GM18519 (cell line): ENCODE data around the gene EMC10.

Experiments used
- ATAC-seq: cut with Tn5 transposase; IDR thresholded peaks from one replicate; pipeline ENCODE4 v1.9.1; 2021; ENCODE audit warnings: mild to moderate bottlenecking, moderate library complexity; ENCODE audit not compliant: unreplicated experiment, low FRiP score

EMC10 gene

DNA sequence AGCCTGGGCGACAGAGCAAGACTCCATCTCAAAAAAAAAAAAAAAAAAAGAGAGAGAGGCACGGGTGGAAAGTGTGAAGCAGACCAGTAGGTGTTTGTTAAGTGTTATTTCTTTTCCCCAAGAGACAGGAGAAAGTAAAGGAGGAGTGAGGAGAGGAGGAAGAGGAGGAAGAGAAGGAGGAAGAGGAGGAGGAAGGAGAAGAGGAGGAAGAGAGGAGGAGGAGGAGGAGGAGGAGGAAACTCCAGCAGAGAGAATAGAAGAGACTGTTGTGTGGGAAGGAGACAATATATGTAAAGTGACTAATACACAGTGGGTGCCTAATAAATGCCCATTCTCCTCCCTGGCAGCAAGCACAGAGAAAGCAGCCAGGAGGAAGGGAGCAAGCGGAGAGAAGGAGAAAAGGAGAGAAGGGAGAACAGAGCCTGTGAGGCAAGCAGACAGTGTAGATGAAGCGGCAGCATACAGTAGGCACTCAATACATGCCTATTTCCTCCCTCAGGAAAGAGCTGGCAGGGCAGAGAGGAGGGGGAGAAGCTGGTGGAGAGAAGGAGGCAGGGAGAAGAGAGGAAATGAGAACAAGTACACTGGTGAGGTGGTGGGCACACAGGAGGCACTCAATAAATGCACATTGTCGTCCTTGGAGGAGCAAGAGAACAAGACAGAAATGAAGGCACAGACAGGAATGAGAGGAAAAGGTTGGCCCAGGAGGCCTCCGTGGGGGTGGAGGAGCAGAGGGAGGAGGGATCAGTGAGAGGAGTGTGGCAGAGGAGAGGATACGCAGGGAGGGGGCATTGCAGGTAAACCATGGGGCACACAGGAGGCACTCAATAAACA is 18.1 kb downstream of the EMC10 start:
- no peak for ATAC-seq

- no peak for ATAC-seq
These were observed 18.8 kb downstream of the EMC10 start for GRCh38 chr19:50495020-50495531.

GRCh38 chr19:50496189-50497021 is 20.1 kb downstream of the EMC10 start:
- no peak for ATAC-seq

DNA sequence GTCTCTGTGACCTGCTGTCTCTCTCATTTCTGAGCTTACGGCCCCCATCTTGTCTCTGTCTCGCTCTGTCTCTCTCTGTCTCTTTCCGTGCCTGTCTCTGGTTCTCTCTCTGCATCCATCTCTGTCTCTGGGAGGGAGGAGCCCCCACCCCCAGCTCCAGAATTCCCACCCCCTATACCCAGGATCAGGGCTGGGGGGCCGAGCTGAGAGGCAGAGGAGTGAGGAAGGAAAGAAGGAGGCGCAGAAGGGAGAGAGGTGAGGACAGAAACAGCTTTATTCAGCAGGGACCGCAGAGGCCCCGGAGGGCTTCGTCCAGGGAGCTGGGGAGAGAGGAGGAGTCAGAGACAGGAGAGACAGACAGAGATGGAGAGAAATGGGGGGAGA is 20.7 kb downstream of the EMC10 start:
- no peak for ATAC-seq

- ATAC-seq: no peak
These were observed 22.1 kb downstream of the EMC10 start for GRCh38 chr19:50498219-50499056.

GRCh38 chr19:50500060-50500752 is 23.9 kb downstream of the EMC10 start:
- no peak for ATAC-seq

- ATAC-seq: no peak
These were observed 24.4 kb downstream of the EMC10 start for GRCh38 chr19:50500753-50501151.

DNA sequence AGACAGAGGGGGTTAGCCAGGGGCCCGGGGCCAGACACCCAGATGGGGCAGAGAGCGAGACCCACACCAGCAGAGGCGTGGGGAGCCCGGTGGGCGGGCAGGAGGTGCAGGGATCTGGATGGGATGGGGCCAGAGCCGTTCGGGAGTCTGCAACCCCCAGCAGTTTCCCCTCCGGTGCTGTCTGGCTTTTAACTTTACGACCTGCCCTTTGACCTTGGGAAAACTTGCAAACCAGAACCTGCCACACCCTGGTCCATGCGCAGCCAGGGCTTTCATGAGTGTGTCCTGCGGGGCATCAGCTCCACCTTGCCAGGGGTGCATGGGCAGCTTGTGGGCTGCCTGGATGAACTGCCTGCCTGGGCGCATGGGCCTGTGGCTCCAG is 24.9 kb downstream of the EMC10 start:
- ATAC-seq: no peak

GRCh38 chr19:50501568-50502475 is 25.5 kb downstream of the EMC10 start:
- no peak for ATAC-seq

GRCh38 chr19:50505856-50506611 is 29.7 kb downstream of the EMC10 start:
- ATAC-seq: no peak

DNA sequence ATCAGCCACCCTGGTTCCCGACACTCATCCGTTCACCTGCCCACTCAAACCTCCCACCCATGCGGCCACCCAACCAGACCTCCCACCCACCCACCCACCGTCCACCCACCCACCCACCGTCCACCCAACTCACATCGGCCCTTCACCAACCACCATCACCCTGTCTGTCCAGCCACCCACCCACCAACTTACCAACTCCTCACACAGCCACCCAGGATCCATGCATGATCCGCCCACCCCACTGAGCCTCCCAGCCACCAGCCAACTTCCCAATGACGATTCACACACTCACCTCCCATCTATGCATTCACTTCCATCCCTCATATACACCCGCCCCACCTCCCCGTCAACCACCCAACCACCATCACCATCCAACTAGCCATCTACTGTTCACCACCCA is 30.4 kb downstream of the EMC10 start:
- ATAC-seq: no peak

DNA sequence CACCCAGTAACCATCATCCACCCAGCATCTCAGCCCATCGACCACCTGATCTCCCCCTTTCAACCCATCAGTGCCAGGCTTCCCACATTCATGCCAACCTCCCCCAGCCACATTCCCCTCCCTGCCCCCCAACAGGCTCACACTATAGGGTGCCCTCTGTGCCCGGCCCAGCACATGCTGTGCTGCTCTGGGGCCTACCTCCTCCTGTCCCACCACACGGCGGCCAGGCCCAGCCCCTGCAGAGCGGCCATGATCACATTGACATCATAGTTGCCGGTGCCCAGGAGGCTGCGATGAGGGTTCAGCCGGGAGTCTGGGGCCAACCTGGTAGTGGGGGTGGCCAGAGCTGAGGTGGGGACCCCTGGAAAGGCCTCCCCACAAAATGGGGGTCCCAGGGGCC is 31.1 kb downstream of the EMC10 start:
- ATAC-seq: no peak

- no peak for ATAC-seq
These were observed 32.5 kb downstream of the EMC10 start for GRCh38 chr19:50508843-50509190.

- no peak for ATAC-seq
These were observed 33.1 kb downstream of the EMC10 start for GRCh38 chr19:50509366-50509765.

GRCh38 chr19:50510121-50510670 is 33.9 kb downstream of the EMC10 start:
- ATAC-seq: no peak

GRCh38 chr19:50510700-50511068 is 34.4 kb downstream of the EMC10 start:
- no peak for ATAC-seq

- ATAC-seq: peak; percentile 61
These were observed 34.9 kb downstream of the EMC10 start, which contains the start of gene JOSD2 for GRCh38 chr19:50511069-50511822. TSS of gene JOSD2 (minus strand) at chr19:50511191. CDS start at chr19:50510431, 760 bp downstream.
